ENCODE measurements around the gene KLHDC7B.

Gene KLHDC7B

DNA sequence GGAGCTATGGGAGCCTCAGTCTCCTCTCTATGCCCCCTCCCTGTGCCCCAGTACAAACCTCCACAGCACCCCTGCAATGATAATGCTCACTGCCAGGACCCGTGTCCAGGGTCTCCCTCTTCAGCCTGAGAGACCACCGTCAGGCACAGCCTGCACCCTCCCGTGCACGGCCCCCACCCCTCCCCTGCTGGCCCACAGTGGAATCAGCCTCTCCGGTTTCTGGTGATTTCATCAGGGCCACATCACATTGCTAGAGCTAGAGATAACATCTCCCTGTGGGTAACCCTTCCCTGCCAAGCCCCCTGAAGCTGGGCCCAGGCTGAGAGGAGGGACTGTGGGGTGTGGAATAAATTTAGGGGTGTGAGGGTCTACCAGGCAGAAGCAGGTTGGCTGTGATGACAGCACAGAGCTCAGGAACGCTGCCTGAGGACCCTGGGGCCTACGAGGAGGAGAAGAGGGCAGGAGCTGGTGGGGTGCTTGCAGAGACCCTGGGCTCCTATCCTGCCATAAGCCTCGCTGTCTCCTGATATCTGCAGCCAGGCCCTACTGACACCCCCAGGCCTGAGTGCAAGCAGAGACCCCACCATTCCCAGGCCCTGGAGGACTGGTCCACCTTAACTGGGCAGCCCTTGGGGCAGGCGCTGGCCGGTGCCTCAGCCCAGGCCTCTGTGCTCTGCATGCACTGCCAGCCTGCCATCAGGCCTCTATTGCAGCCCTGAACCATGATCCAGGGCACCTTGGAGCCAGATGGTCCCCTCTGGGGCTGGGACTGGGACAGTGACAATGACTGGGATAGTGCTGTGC lies at the start of gene KLHDC7B:
TSS of gene KLHDC7B (plus strand) at position 378 of the 804 bp plus-strand sequence. CDS start at position 723, 345 bp downstream.
- peak; percentile 75 for DNase-seq

DNA sequence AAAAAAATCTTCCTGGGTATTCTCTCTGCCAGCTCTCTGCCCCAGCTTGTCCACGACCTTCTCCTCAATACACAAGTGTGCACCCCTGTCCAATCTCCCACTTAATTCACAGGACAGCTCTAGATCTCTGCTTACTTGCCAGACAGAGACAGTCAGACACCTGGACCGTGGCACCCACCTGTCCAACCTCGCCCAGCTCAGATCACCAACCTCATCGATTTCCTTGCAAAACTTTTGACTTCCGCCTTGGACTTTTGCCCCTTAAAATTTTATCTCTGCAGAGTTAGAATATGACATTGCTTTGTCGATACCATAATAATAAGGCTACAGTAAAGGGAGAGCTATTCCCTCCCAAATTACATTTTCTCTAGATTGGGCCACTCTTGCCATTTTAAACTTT lies 48.6 kb upstream of the KLHDC7B start:
- no peak for DNase-seq

DNA sequence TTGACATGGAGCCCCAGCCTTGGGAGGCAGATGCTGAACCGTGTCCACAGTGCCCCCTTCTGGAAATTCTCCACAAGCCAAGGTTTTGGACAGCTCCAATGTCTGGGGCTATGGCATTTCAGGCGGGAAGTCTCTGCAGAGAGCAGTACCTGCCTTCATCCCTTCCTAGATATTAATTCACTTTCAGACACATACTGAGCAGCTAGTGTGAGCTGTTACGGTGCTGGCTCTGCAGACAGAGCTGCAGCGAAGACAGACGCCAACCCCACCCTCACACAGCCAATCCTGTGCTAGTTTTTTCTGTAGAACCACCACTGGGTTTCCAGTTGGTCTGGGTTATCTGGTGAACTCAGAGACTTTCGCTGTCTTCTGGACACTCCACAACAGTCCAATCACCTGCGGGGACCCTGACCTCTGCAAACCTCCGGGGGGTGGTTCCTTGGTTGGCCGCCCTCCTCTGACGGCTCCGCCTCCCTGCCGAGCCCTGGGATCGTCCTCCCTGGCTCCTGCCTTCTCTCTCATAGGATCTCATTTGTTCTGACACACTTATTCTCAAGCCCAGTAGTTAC lies 47.3 kb upstream of the KLHDC7B start:
- peak; percentile 80 for DNase-seq

DNA sequence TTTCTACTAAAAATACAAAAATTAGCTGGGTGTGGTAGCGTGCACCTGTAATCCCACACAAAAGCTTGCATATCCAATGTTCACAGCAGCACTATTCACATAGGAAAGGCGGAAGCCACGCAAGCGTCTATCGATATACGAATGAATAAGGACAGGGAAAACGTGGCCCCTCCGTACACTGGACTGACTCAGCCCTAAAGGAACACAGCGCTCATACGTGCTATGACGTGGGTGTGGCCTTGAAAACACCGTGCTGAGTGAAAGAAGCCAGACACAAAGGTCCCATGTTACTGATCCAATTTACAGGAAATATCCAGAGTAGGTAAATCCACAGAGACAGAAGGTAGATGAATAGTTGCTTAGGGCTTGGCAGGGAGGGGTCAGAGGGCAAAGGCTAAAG lies 45.2 kb upstream of the KLHDC7B start:
- DNase-seq = no peak

DNA sequence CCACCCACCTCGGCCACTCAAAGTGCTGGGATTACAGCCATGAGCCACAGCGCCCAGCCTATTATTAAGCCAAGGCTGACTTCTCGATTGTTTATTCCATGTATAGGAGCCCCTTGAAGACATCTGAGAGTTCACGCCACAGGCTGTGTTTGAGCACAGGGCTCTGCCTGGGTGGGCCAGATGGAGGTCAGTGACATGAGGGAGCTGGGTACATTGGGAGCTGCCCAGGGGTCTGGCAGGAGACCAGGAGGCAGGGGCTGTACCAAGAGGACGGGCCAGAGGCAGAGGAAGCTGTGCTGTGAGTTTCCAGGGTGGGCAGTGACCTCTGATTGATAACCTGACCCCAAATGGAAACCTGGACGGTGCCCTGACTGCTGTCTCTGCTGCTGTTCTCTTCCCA lies 43.6 kb upstream of the KLHDC7B start:
- DNase-seq = no peak

DNA sequence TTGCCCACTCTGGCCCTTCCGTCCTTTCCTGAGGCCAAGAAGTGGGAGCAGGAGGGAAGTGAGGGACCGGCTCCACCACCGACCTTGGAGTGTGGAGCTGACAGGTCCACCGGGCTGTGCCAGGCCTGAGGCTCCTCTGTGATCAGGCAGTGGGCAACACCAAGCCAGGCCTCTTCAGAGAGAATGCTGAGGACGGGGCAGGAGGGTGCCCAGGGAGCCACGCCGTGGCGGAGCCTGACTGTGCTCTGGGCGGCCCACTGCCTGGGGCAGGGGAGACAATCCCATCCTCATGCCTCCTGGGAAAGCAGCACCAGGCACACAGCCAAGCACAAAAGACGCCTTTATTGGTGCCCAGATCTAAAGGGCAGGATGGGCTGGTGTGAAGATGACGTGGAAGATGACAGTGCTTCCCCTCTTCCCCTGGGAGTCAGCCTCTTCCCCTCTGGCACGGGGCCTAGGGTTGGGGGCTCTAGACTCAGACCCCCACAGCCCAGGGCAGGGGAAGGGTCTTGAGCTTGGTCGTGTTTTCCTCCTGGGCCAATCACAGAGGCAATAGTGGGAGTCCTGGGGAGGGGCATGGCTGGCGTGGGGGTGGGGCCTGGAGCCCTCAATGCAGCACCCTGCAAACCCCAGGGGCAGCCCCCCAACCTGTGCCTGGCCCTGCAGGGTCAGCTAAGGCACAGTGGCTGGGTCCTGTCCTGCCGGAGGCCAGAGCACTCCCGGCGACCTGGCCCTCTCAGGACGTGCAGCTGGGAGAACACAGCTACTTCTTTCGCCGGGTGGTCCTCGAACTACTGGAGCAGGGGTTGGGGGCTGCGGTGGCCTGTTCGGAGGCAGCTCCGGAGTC lies 42.8 kb upstream of the KLHDC7B start:
- DNase-seq = no peak

DNA sequence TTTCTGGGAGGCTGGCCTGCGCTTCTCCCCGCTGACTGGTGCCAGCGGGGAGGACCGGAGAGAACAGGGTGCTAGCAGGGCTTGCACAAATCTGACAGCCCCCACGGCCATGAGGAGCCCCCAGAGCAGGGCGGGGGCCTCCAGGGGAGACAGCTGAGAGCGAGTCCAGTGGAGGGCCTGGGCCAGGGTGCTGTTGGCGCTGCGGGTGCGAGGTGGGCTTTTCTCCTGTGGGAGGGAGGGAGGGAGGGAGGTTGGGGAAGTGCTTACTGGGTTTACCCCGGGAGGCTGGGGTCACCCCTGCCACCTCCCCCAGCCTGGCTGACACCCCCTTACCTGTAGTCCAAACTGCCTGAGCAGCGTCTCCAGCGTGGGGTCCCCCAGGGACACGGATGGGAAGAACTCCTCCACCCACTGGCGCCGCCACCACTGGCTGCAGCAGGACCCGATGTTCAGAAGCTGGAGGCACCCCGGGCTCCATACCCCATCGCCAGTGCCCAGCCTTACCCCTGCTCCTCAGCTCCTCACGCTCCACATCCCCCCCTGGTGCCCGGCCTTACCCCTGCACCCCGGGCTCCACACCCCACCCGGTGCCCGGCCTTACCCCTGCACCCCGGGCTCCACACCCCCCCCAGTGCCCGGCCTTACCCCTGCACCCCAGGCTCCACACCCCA lies 42.1 kb upstream of the KLHDC7B start:
- no peak for DNase-seq

DNA sequence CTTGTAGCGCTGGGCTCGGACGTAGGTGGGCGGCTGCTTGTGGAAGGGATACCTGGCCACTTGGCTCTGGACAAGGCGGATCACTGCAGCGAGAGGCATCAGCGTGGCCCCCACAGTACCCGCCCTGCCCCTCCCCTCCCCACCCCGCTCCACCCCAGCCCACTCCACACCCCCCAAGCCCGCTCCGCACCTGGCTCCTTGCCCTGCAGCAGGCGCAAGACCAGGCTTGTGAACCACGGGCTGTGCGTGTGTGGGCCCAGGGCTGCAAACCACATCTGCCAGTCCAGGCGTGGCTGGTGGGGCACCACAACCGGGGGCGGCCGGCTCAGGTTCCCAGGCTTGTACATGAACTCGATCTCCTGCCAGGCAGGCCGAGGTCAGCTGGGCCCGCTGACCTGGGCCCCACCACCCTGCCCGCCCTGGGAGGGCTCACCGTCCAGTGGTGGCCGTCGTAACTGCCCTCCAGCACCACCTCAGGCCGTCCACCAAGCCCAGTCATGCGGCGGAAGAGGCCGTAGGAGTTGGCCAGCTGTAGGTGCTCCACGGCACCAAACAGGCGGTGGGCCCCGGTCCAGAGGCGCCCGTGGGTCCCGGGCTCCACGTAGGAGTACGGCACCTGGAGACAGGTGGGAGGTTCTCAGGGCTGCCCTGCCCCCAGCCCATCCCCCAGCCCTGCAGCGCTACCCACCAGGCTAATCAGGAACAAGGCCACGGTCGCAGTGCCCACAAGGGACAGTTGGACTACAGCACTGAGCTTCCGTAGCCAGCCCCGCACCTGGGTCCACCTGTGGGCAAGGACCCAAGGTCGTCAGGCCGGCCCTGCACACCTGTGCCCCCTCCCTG lies 41.1 kb upstream of the KLHDC7B start:
- DNase-seq = no peak

DNA sequence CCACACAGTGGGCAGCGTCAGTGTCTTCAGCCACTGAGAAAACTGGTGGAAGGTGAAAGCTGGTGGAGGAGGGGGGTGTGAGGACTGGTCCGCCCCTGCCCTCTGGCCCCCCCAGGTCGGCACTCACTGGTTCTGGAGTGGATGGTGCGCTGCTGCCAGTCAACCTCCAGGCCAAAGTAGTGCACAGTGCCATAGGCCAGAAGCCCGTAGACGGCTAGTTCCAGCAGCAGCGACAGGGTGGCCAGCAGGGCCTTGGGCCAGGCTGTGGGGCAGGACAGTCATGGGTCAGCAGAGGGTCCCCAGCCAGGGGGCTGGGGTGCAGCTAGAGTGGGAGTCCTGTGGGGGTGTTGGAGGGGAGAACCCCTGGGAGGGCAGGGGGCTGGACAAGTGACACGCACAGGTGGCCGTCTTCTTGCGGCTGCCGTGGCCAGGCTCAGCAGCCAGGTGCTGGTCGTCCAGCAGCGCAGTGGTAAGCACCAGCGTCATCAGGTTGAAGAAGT lies 40.4 kb upstream of the KLHDC7B start:
- DNase-seq = no peak

DNA sequence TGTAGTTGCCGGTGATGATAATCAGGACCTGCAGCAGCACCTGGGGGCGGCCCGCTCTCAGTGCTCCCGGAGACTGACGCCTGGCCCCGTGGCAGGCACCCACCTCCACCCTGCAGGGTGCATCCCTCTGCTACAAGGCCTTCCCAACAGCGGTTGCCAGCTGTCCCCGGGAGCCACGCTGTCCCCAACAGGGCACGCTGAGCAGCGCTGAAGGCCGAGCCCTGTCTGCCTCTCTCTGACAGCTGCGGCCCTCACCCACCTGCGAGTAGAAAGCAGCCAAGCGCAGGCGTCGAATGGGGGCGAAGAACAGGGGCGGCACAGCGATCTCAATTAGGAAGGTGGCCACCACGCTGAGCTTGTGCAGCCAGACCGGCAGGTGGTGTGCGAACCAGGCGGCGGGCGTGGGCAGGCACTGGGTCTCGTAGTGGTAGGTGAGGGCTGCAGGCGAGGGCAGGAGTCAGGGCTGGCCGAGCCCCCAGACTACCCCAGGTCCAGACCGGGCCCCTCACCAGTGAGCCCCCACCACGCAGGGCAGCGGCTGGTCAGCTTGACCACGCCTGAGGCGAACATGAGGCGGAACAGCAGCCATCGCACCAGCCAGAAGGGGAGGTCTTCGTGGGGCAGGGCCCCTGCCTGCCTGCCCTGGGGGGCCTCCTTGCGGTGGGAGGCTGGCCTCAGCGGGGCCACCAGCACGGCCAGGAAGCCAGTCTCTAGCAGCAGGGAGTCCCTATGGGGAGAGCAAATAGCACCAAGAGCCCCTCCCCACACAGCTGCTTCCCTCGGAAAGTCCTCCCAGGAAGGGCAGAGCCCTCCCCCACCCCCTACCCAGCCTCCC lies 39.7 kb upstream of the KLHDC7B start:
- DNase-seq = no peak

DNA sequence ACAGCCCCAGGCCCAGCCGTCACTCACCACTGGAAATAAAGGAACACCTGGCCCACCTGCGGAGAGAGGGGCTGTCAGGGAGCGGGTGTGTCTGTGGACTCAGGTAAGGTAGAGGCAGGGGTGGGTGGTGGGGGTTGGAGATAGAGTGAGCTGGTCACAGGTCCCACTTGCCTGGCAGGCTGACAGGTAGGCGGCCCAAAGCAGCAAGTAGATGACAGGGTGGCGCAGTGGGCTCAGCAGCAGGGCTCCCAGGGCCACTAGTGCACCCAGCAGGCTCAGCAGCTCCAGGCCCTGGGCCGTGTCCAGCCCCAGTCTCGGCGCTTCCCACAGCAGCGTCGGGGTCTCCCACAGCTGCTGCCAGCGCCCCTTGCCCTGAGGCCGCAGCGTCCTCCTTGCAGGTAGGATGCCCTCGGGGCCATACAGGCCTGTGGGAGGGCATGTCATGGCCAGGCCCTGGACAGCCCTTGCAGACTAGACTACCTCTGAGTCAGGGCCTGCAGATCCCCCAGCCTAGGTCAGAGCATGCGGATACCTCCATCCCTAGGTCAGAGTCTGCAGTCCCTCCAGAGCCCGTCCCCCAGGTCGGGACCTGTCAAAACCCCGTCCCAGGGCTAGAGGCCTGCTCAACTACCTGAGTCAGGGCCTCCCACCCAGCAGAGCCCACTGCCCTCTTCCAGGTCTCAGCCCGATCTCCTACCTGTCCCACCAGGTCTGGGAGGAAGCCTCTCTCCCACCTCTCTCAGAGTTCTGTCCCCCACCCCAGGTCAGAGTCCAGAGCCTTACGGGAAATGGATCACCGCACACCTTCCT lies 38.9 kb upstream of the KLHDC7B start:
- DNase-seq = no peak

DNA sequence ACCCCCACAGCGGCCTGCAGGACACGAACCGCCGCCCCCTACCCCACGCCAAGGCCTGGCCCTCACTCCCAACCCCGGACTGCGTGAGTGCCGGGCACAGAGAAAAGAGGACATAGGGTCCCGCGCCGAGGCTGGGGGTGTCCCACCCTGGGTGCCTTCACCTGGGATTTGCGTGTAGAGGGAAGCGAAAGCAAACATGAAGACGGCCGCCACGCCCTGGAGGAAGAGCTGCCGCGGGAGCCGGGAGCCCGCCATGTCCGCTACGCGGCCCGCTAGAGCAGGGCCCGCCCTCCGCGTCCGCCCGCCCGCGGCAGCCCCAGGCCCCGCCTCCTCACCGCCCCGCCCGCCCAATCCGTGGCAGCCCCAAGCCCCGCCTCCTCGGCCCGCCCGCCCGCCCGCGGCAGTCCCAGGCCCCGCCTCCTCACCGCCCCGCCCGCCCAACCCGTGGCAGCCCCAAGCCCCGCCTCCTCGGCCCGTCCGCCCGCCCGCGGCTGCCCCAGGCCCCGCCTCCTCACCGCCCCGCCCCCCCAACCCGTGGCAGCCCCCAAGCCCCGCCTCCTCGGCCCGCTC lies 38.2 kb upstream of the KLHDC7B start, which contains the start of gene LMF2:
TSS of gene LMF2 (minus strand) at position 282 of the 570 bp plus-strand sequence. CDS start at position 255, 27 bp downstream.
- peak; percentile 96 for DNase-seq

DNA sequence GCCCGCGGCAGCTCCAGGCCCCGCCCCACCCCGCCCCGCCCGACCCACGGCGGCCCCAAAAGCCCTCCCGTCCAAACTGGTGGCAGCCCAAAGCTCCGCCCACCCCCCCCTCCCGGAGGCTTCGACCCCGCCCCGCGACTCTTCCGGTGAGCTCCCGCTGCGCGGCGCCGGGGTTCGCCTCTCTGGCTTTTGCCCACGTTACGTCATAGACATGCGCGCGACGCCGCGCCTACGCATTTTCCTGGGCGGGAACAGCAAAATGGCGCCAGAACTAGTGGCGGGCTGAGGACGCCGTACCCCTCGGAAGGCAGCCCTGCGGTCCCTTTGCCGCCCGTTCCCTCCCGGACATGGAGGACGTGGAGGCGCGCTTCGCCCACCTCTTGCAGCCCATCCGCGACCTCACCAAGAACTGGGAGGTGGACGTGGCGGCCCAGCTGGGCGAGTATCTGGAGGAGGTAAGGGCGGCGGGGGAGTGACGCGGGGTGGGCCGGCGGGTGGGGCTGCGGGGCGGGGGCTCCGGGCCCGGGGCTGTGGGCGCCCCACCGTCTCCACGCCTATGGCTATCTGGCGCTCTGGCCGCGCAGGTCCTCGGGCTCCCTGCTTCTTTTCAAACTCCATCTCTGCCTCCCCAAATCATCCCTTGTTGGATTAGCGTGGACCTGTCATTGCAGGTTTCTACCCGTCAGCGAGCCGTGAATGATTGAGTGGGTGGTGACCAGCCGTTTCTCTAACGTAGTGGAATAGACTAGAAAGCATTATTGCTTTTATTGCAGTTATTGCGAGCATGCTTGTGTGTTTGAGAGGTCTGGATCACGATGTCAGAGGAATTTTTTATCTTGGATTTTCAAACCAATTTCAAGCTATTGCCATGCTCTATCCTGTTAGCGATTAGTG lies 37.5 kb upstream of the KLHDC7B start, which contains the start of gene NCAPH2:
TSS of gene NCAPH2 (plus strand) at position 234 of the 894 bp plus-strand sequence. CDS start at position 348, 114 bp downstream.
- DNase-seq = peak; percentile 100

DNA sequence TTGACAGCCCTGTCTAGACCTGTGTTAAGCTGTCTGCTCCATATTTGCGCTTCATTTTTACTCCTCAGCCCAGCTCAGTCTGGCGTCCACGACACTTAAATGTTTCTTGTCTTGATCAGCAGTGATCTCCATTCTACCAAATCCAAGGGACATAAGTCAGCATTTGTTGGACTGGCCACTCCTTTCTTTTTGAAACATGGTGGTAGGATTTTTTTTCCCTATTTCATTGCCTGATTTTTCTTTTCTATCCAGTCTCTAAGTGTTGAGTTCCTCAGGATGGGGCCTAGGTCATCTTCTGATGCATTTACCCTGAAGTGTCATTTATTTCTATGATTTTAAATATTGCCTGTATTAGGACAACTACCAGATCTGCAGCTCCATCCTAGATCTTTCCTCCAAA lies 36.8 kb upstream of the KLHDC7B start:
- no peak for DNase-seq

DNA sequence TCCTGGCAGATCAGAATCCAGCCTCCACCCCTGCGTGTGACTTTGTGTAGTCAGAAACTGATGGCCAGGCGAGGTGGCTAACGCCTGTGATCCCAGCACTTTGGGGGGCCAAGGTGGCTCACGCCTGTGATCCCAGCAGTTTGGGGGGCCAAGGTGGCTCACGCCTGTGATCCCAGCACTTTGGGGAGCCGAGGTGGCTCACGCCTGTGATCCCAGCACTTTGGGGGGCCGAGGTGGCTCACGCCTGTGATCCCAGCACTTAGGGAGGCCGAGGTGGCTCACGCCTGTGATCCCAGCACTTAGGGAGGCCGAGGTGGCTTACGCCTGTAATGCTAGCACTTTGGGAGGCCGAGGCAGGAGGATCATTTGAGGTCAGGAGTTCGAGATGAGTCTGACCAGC lies 32.5 kb upstream of the KLHDC7B start:
- no peak for DNase-seq

DNA sequence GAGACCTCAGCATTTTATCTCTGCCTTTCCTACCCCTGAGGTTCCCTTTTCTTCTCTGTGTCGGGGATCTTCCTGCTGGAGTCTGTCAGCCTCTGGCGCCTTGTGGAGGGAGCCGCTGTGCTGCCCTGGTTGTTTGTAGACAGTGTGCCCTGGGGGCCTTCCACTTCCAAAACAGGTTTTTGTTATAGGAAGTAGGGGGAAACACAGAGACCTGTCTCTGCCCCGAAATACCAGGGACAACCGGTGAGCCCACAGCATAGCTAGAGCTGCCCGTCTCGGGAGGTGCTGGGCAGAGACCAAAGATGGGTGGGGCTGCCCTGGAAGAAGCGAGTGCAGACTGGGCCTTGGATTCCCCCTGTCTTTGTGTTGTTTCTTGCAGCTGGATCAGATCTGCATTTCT lies 29.6 kb upstream of the KLHDC7B start:
- DNase-seq = no peak

DNA sequence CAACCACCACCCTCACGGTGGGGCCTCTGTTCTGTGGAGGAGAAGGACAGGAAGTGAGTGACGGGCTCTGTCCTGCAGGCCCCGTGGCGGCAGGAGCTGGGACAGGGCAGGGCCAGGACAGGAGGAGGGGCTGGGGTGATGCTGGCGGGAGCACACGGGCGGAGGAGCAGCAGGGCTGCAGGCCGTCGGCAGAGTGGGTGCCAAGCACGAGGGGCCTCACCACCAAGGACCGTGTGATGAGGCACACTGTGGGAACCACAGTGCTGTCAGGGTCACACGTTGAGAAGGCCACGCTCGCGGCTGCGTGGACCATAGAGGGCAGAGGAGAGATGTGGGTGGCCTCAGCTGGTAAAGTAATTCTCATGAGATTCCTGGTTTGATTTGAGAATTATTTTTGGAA lies 28.8 kb upstream of the KLHDC7B start:
- DNase-seq = no peak

DNA sequence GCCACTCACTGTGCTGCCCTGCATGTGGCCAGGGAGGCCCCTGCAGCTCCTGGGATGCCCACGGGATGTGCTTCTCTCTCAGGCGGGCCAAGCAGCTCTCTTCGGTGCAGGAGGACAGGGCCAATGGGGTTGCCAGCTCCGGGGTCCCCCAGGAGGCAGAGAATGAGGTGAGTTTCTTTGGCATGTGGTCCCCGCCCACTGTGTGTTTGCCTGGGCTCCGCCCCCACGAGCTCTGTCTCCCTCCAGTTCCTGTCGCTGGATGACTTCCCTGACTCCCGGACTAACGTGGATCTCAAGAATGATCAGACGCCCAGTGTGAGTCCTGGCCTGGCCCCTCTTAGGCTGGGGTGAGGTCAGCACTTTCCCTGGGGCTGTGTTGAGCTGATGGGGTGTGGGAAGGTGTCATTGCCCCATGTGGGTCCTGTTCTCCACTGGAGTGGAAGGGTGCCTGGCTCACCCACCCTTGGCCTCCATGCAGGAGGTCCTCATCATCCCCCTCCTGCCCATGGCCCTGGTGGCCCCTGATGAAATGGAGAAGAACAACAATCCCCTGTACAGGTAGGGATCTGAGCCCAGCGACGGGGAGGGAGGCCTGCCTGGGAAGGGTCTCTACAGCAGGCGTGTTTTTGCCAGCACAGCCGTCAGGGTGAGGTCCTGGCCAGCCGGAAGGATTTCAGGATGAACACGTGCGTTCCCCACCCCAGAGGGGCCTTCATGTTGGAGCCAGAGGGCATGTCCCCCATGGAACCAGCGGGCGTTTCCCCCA lies 28.0 kb upstream of the KLHDC7B start:
- no peak for DNase-seq
